PFSK-1 (cell line): ENCODE results near the gene SNAP29.

Source experiments
- FOXP2 ChIP-seq: optimal IDR thresholded peaks from 2 replicates; pipeline ENCODE3; 2011; ENCODE audit warnings: borderline replicate concordance, control low read depth, inconsistent platforms; ENCODE audit not compliant: insufficient read depth; ENCODE audit errors: extremely low read length, extremely low read depth
- POLR2AphosphoS5 ChIP-seq: IDR thresholded peaks from 2 replicates; pipeline ENCODE4 v1.6.1; 2012; ENCODE audit warnings: low read depth, mild to moderate bottlenecking, control low read depth, low read length, moderate library complexity
- REST ChIP-seq, 2 experiments: IDR thresholded peaks; 2 replicates each; pipeline versions ENCODE4 v1.6.1 to v1.8.0; 2011 to 2012; ENCODE audit warnings: low read depth in 2 of 2, low read length in 2 of 2, control low read depth in 1 of 2, inconsistent platforms in 1 of 2, mild to moderate bottlenecking in 1 of 2, moderate library complexity in 1 of 2; ENCODE audit not compliant: insufficient read depth in 1 of 2
- SIN3A ChIP-seq: IDR thresholded peaks from 2 replicates; pipeline ENCODE4 v1.6.1; 2012; ENCODE audit warnings: mild to moderate bottlenecking, low read length, moderate library complexity, borderline replicate concordance; ENCODE audit not compliant: insufficient read depth
- TAF1 ChIP-seq: IDR thresholded peaks from 2 replicates; pipeline ENCODE4 v1.6.1; 2012; ENCODE audit warnings: low read length, control low read depth, borderline replicate concordance; ENCODE audit not compliant: insufficient read depth

SNAP29 gene

GRCh38 chr22:20818471-20818870 is 40.3 kb upstream of the SNAP29 start:
- no peak for TF ChIP-seq POLR2AphosphoS5
- no peak for TF ChIP-seq REST (IDR thresholded peaks at IDR 0.05; ENCODE audit: insufficient read depth in 1 of 2, low read depth in 2 of 2, low read length in 2 of 2)
- TF ChIP-seq FOXP2 = no peak
- no peak for TF ChIP-seq TAF1
- TF ChIP-seq SIN3A = no peak

GRCh38 chr22:20819471-20819870 is 39.3 kb upstream of the SNAP29 start:
- TF ChIP-seq SIN3A = no peak
- no peak for TF ChIP-seq TAF1
- TF ChIP-seq REST (IDR thresholded peaks at IDR 0.05; ENCODE audit: insufficient read depth in 1 of 2, low read depth in 2 of 2, low read length in 2 of 2) = no peak
- no peak for TF ChIP-seq FOXP2
- no peak for TF ChIP-seq POLR2AphosphoS5

- TF ChIP-seq POLR2AphosphoS5 (no peak), FOXP2 (no peak), SIN3A (no peak), REST (IDR thresholded peaks at IDR 0.05; ENCODE audit: insufficient read depth in 1 of 2, low read depth in 2 of 2, low read length in 2 of 2) (no peak), TAF1 (no peak)
Measured at GRCh38 chr22:20822240-20822639, 36.6 kb upstream of the SNAP29 start.

- TF ChIP-seq FOXP2 (no peak), SIN3A (no peak)
Measured at GRCh38 chr22:20823264-20823663, 35.5 kb upstream of the SNAP29 start.

- TF ChIP-seq POLR2AphosphoS5 (no peak), TAF1 (no peak), SIN3A (no peak), FOXP2 (no peak), REST (IDR thresholded peaks at IDR 0.05; ENCODE audit: insufficient read depth in 1 of 2, low read depth in 2 of 2, low read length in 2 of 2) (no peak)
Measured at GRCh38 chr22:20825624-20826023, 33.2 kb upstream of the SNAP29 start.
